ENCODE results near the gene CECR2.

- TF ChIP-seq CTCF (IDR thresholded peaks at IDR 0.05) (no peak), SIN3A (IDR thresholded peaks at IDR 0.05; ENCODE audit: borderline replicate concordance, insufficient read depth, low read depth, low read length) (no peak)
Measured at GRCh38 chr22:17575151-17575550, 205.9 kb downstream of the CECR2 start.
